Esophagus muscularis mucosa (tissue), 4 donors: ENCODE data around the gene DTD1. TPM values are rescaled to one million over a fixed set of nuclear protein-coding genes. Genes with fewer than 3 reads are reported as not detected.
"Not testable (repeated sequence)": the region's sequence is repeated elsewhere in the genome, so short reads cannot be mapped to it uniquely, and the experiment has no call there.

Experiments
- DNase-seq: peaks from one replicate; pipeline ENCODE4 v3.0.0-alpha.2; 2017; ENCODE audit errors: extremely low spot score
- H3K27ac ChIP-seq, 4 donors: fragments of 200-600 bp; sonication (generic); replicated peaks in 1 of 4; 1 replicate in 3 of 4; 2 replicates in 1 of 4; pipeline ENCODE4 v1.5.1; 2016 to 2019; ENCODE audit warnings: mild to moderate bottlenecking in 1 of 4
- H3K27me3 ChIP-seq, 4 donors: fragments of 200-600 bp; sonication (generic); one replicate each; pipeline versions ENCODE4 v1.5.1 to v1.6.0; 2016 to 2019
- H3K36me3 ChIP-seq, 4 donors: fragments of 200-600 bp; sonication (generic); one replicate each; pipeline ENCODE4 v1.5.1; 2016 to 2019
- H3K4me1 ChIP-seq, 4 donors: fragments of 200-600 bp; sonication (generic); one replicate each; pipeline ENCODE4 v1.5.1; 2016 to 2019
- H3K4me3 ChIP-seq, 4 donors: fragments of 200-600 bp; sonication (generic); 1 replicate in 2 of 4; 2 replicates in 2 of 4; pipeline ENCODE4 v1.5.1; 2016 to 2019; ENCODE audit warnings: mild to moderate bottlenecking in 4 of 4, moderate library complexity in 1 of 4
- H3K9me3 ChIP-seq, 4 donors: fragments of 200-600 bp; sonication (generic); 1 replicate in 3 of 4; 2 replicates in 1 of 4; pipeline ENCODE4 v1.5.1; 2016 to 2019
- CTCF ChIP-seq, 3 experiments: fragments of 200-600 bp in 2 of 3; fragments of 450-650 bp in 1 of 3; sonication (generic) in 2 of 3; IDR thresholded peaks; one replicate each; pipeline ENCODE4 v1.5.1; 2017 to 2019; ENCODE audit warnings: antibody characterized with exemption in 3 of 3, mild to moderate bottlenecking in 2 of 3, moderate library complexity in 1 of 3
- EP300 ChIP-seq: sonication (generic); formaldehyde crosslinking; IDR thresholded peaks from one replicate; pipeline ENCODE4 v1.6.1; 2017; ENCODE audit warnings: antibody characterized with exemption
- POLR2A ChIP-seq: fragments of 450-650 bp; IDR thresholded peaks from one replicate; pipeline ENCODE4 v1.6.1; 2017; ENCODE audit warnings: antibody characterized with exemption, moderate library complexity, mild to moderate bottlenecking, low read depth
- POLR2AphosphoS5 ChIP-seq, 2 donors: sonication (generic); formaldehyde crosslinking; IDR thresholded peaks; one replicate each; pipeline ENCODE4 v1.6.1; 2017; ENCODE audit warnings: antibody characterized with exemption in 2 of 2
- WGBS: methylation state at CpG from one replicate; pipeline ENCODE4 v1.1.5; 2018; 5-methylcytosine and 5-hydroxymethylcytosine counted together
- intact Hi-C: fragments of 100-400 bp; cut with DNase I; formaldehyde crosslinking; loops from one replicate; pipeline ENCODE4 v1.15.1; 2023
- total RNA-seq, 4 donors: library from RNA; depleted of rRNA; stranded (reverse); fragments of >200 nt; gene quantifications; one replicate each; pipeline versions ENCODE4 v1.1.0 to v1.2.1, GENCODE V29; 2016

Gene DTD1
- total RNA-seq, 4 donors from 2014 or later, result 15.1 to 20.0 (median 17.5) TPM

DNA sequence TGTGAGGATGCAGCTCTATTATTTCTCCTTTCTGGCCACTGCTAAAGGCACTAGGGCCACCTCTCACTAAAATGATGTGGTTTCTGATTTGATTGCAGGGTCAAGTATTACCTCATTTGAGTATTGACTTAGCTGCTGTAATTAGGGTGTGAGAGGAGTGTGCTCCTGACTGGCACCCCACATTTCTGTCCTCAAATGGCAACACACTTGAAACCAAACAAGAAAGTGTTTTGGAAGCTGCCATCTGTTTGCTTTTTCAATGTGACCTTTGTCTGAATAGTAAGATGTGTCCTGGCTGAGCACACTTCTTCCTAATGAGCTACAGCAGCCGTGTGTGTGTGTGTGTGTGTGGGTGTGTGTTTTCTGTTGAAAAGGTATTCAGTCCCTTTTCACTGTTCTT lies 162.9 kb downstream of the DTD1 start:
- Histone ChIP-seq H3K36me3 (peaks cover 0 to 18% (median 4%) of the 10 kb centered on the region in 4 donors), H3K4me1 (no peaks in the 10 kb centered on the region), H3K4me3 (no peak overlapping the region), H3K27me3 (no peaks in the 10 kb centered on the region), H3K9me3 (no peaks in the 10 kb centered on the region), H3K27ac (no peak overlapping the region)
- intact Hi-C loops, result no loop called here
- no peak for TF ChIP-seq POLR2A
- TF ChIP-seq EP300, result no peak
- TF ChIP-seq CTCF (IDR thresholded peaks at IDR 0.05), result no peak
- TF ChIP-seq POLR2AphosphoS5 (IDR thresholded peaks at IDR 0.05), result no peak
- no peak for DNase-seq
- WGBS, result 47% methylated on average over 1 of the region's 1 CpG

DNA sequence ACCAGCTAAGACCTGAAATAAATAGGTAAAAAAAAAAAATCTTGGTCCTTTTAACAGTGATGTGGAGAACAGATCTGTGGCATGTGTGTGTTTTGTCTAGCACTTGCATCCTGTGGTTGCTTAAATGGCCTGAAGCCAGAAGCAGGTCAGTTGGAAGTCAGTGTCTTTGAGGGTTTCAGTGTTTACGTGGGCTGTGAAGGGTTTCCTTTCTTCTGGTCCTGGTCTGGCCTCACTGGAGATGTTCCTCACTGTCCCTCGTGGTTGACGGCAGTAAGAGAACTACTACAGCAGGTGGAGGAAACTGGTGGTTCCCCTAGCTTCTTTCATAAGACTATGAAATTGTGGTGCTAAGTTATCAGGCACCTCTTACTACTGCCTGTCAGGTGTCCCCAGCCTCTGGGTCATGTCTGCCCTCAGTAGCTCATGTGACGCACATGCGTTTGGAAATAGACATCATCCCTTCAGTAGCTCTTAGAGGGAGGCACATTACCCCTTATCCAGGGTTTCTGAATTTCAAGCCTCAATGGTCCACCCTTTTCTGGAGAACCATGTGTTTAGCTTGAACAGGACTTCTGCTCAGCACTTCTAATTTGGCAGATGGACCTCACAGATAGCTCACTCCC lies 166.3 kb downstream of the DTD1 start:
- WGBS, result 68% methylated on average over 5 of the region's 5 CpGs
- H3K9me3 ChIP-seq, result no peaks in the 10 kb centered on the region
- TF ChIP-seq CTCF (IDR thresholded peaks at IDR 0.05) (no peak), POLR2AphosphoS5 (IDR thresholded peaks at IDR 0.05) (no peak), POLR2A (no peak), EP300 (no peak)
- no peaks in the 10 kb centered on the region for H3K27me3 ChIP-seq
- no peak overlapping the region for H3K27ac ChIP-seq
- peak; percentile 80 for DNase-seq
- H3K4me3 ChIP-seq, result no peak overlapping the region
- H3K36me3 ChIP-seq, result peaks cover 0 to 2% (median 0%) of the 10 kb centered on the region in 4 donors
- intact Hi-C loops, result no loop called here
- H3K4me1 ChIP-seq, result no peaks in the 10 kb centered on the region

GRCh38 chr20:18754653-18755045 lies 166.8 kb downstream of the DTD1 start:
- no peak for TF ChIP-seq CTCF (IDR thresholded peaks at IDR 0.05)
- no peak for TF ChIP-seq EP300
- no peak for TF ChIP-seq POLR2AphosphoS5 (IDR thresholded peaks at IDR 0.05)
- no peak for TF ChIP-seq POLR2A
- H3K27me3 ChIP-seq, result no peaks in the 10 kb centered on the region
- DNase-seq, result peak; percentile 55
- no peak overlapping the region for H3K27ac ChIP-seq
- 96% methylated on average over 3 of the region's 3 CpGs for WGBS
- no peaks in the 10 kb centered on the region for H3K4me1 ChIP-seq
- no peaks in the 10 kb centered on the region for H3K9me3 ChIP-seq
- intact Hi-C loops, result no loop called here
- no peaks in the 10 kb centered on the region for H3K36me3 ChIP-seq
- no peak overlapping the region for H3K4me3 ChIP-seq

- DNase-seq, H3K4me3 ChIP-seq, intact Hi-C loops, H3K4me1 ChIP-seq, H3K27me3 ChIP-seq, H3K27ac ChIP-seq: not testable (repeated sequence)
- H3K36me3 ChIP-seq, result peaks cover 0 to 14% (median 6%) of the 10 kb centered on the region in 4 donors
- WGBS, result 97% methylated on average over 18 of the region's 19 CpGs
- peaks cover 0 to 17% (median 5%) of the 10 kb centered on the region in 4 donors for H3K9me3 ChIP-seq
These were observed 173.0 kb downstream of the DTD1 start for GRCh38 chr20:18760852-18761251.

DNA sequence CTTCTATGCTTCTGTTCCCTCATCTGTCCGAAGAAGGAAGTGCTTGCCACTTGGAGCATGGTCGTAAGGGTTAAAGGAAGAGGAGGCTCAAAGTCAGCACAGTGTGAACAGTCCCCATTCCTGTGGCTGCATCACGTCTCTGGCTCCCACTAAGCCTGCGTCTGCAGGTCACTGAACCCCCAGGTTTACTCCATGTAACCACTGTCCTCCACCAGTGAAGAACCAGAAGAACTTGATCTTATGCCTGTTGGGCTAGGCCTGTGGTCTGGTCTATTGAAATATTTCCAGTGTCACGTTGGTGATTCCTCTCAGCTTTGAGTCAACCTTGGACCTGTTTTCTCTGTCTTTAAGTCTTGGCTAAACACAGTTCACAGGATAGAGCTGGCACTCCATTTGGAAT lies 179.8 kb downstream of the DTD1 start:
- H3K36me3 ChIP-seq, result peaks cover 0 to 14% (median 6%) of the 10 kb centered on the region in 4 donors
- H3K4me1 ChIP-seq, result peaks cover 0 to 3% (median 0%) of the 10 kb centered on the region in 4 donors
- no peak for TF ChIP-seq CTCF (IDR thresholded peaks at IDR 0.05)
- TF ChIP-seq POLR2A, result no peak
- TF ChIP-seq POLR2AphosphoS5 (IDR thresholded peaks at IDR 0.05), result no peak
- no peak for TF ChIP-seq EP300
- no peak overlapping the region for H3K27ac ChIP-seq
- intact Hi-C loops, result no loop called here
- H3K27me3 ChIP-seq, result no peaks in the 10 kb centered on the region
- DNase-seq, result peak; percentile 86
- 81% methylated on average over 5 of the region's 5 CpGs for WGBS
- H3K9me3 ChIP-seq, result peaks cover 0 to 4% (median 0%) of the 10 kb centered on the region in 4 donors
- H3K4me3 ChIP-seq, result no peak overlapping the region
